HG03039 (cell line): ENCODE data around the gene ARR3.
"Not testable (repeated sequence)": the region's sequence is repeated elsewhere in the genome, so short reads cannot be mapped to it uniquely, and the experiment has no call there.

Experiments used
- ATAC-seq: cut with Tn5 transposase; IDR thresholded peaks from one replicate; pipeline ENCODE4 v1.9.1; 2021; ENCODE audit warnings: mild to moderate bottlenecking, moderate library complexity; ENCODE audit not compliant: unreplicated experiment

Gene ARR3

GRCh38 chrX:70268034-70268433, at the start of gene ARR3:
Gene ARR3, plus strand, starts transcription at chrX:70268334. Its CDS starts 1,052 bp downstream, at chrX:70269386.
- no peak for ATAC-seq

GRCh38 chrX:70219938-70220764, 48.0 kb upstream of the ARR3 start:
- ATAC-seq: no peak

GRCh38 chrX:70226048-70226447, 42.1 kb upstream of the ARR3 start:
- ATAC-seq: no peak

GRCh38 chrX:70226687-70227086, 41.4 kb upstream of the ARR3 start:
- no peak for ATAC-seq

GRCh38 chrX:70231666-70232065, 36.5 kb upstream of the ARR3 start:
- no peak for ATAC-seq

GRCh38 chrX:70234355-70234754, 33.8 kb upstream of the ARR3 start, which contains the start of gene AWAT1:
Gene AWAT1, plus strand, starts transcription at chrX:70234655. Its CDS starts 41 bp downstream, at chrX:70234696.
- no peak for ATAC-seq

GRCh38 chrX:70240751-70241150, 27.4 kb upstream of the ARR3 start:
- ATAC-seq: no peak

GRCh38 chrX:70241501-70241900, 26.6 kb upstream of the ARR3 start:
- ATAC-seq: no peak

- not testable (repeated sequence) for ATAC-seq
Measured at GRCh38 chrX:70243601-70244000, 24.5 kb upstream of the ARR3 start.

- ATAC-seq: no peak
Measured at GRCh38 chrX:70244881-70245280, 23.3 kb upstream of the ARR3 start.

- ATAC-seq: no peak
Measured at GRCh38 chrX:70247252-70247651, 20.9 kb upstream of the ARR3 start.

- ATAC-seq: no peak
Measured at GRCh38 chrX:70252491-70252890, 15.6 kb upstream of the ARR3 start.

- no peak for ATAC-seq
Measured at GRCh38 chrX:70253377-70254062, 14.6 kb upstream of the ARR3 start.

- ATAC-seq: no peak
Measured at GRCh38 chrX:70254063-70254400, 14.1 kb upstream of the ARR3 start.

- ATAC-seq: no peak
Measured at GRCh38 chrX:70254909-70255308, 13.2 kb upstream of the ARR3 start.

- no peak for ATAC-seq
Measured at GRCh38 chrX:70255452-70255851, 12.7 kb upstream of the ARR3 start.

- ATAC-seq: no peak
Measured at GRCh38 chrX:70257423-70258288, 10.5 kb upstream of the ARR3 start.

GRCh38 chrX:70260104-70260503, 8.0 kb upstream of the ARR3 start, which contains the start of gene P2RY4:
Gene P2RY4, minus strand, starts transcription at chrX:70260204. Its CDS starts 580 bp downstream, at chrX:70259624.
- ATAC-seq: no peak

- no peak for ATAC-seq
Measured at GRCh38 chrX:70262952-70263567, 5.1 kb upstream of the ARR3 start.

GRCh38 chrX:70264784-70265183, 3.4 kb upstream of the ARR3 start:
- no peak for ATAC-seq

GRCh38 chrX:70274029-70274428, 5.9 kb downstream of the ARR3 start:
- not testable (repeated sequence) for ATAC-seq
